ENCODE results near the gene CFAP61.

The CFAP61 gene

DNA sequence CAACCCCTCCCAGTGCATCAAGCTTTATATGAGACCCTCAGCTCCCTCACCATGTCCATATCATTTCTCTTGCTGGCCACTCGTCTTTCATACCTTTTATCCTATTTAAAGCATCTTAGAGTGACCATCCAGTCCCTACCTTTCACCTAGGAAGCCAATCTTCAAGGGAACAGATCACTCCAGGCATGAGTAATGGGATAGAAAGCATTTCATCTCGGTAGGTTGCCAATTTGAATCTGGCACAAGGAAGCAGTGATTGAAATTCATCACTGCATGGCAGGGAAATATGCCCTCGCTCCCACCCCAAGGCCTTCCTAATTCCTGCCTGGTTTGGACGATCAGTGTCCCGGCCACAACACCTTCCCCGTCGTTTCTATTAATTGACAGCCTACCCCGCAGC lies 150.4 kb downstream of the CFAP61 start:
- no peak overlapping the region for H3K4me3 ChIP-seq (ENCODE audit: control insufficient read depth, low read depth, low read length)
- no peak for DNase-seq (ENCODE audit: low read depth)
- TF ChIP-seq, protein P1, sequence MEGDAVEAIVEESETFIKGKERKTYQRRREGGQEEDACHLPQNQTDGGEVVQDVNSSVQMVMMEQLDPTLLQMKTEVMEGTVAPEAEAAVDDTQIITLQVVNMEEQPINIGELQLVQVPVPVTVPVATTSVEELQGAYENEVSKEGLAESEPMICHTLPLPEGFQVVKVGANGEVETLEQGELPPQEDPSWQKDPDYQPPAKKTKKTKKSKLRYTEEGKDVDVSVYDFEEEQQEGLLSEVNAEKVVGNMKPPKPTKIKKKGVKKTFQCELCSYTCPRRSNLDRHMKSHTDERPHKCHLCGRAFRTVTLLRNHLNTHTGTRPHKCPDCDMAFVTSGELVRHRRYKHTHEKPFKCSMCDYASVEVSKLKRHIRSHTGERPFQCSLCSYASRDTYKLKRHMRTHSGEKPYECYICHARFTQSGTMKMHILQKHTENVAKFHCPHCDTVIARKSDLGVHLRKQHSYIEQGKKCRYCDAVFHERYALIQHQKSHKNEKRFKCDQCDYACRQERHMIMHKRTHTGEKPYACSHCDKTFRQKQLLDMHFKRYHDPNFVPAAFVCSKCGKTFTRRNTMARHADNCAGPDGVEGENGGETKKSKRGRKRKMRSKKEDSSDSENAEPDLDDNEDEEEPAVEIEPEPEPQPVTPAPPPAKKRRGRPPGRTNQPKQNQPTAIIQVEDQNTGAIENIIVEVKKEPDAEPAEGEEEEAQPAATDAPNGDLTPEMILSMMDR (IDR thresholded peaks at IDR 0.05; ENCODE audit: control insufficient read depth, insufficient read depth, low read depth, low read length, missing control alignments) = no peak

GRCh38 chr20:20203784-20204183 lies 151.5 kb downstream of the CFAP61 start:
- H3K4me3 ChIP-seq (ENCODE audit: control insufficient read depth, low read depth, low read length) = no peak overlapping the region
- TF ChIP-seq, protein P1 (IDR thresholded peaks at IDR 0.05; ENCODE audit: control insufficient read depth, insufficient read depth, low read depth, low read length, missing control alignments) = no peak
- DNase-seq (ENCODE audit: low read depth) = no peak

DNA sequence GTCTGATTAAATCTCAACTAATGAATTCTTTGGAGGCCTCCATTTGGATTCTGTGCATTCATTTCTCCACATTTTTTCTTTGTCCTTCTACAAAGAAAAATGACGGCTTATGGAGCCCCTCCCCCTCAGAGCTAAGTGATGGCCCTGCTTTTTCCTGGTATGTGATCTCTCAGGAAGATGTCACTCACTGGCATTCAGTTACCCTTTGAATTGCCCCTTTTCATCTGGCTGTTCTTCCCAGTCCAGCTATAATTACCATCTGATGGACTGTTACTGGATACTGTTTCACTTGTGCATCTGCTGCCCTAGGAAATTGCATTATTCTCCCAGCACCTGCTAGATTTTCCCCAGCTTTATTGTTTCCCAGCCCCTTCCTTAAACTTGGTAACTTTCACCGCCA lies 151.9 kb downstream of the CFAP61 start:
- no peak overlapping the region for H3K4me3 ChIP-seq (ENCODE audit: control insufficient read depth, low read depth, low read length)
- no peak for DNase-seq (ENCODE audit: low read depth)
- TF ChIP-seq, protein P1 (IDR thresholded peaks at IDR 0.05; ENCODE audit: control insufficient read depth, insufficient read depth, low read depth, low read length, missing control alignments) = no peak

- DNase-seq (ENCODE audit: low read depth) = no peak
- TF ChIP-seq, protein P1 (IDR thresholded peaks at IDR 0.05; ENCODE audit: control insufficient read depth, insufficient read depth, low read depth, low read length, missing control alignments) = no peak
Measured at GRCh38 chr20:20205141-20205861, 153.0 kb downstream of the CFAP61 start.

GRCh38 chr20:20205862-20206236 lies 153.5 kb downstream of the CFAP61 start:
- no peak overlapping the region for H3K4me3 ChIP-seq (ENCODE audit: control insufficient read depth, low read depth, low read length)
- TF ChIP-seq, protein P1 (IDR thresholded peaks at IDR 0.05; ENCODE audit: control insufficient read depth, insufficient read depth, low read depth, low read length, missing control alignments) = no peak
- DNase-seq (ENCODE audit: low read depth) = no peak

More at GRCh38 chr20:20205141-20205861, 153.0 kb downstream of the CFAP61 start:
- H3K4me3 ChIP-seq (ENCODE audit: control insufficient read depth, low read depth, low read length) = no peak overlapping the region

GRCh38 chr20:20206788-20207187 lies 154.5 kb downstream of the CFAP61 start:
- TF ChIP-seq, protein P1 (IDR thresholded peaks at IDR 0.05; ENCODE audit: control insufficient read depth, insufficient read depth, low read depth, low read length, missing control alignments) = no peak
- H3K4me3 ChIP-seq (ENCODE audit: control insufficient read depth, low read depth, low read length) = no peak overlapping the region
- no peak for DNase-seq (ENCODE audit: low read depth)
